NCI-H2107 (cell line): Measurements from ENCODE around the gene KCNG4.
"Not testable (repeated sequence)": the region's sequence is repeated elsewhere in the genome, so short reads cannot be mapped to it uniquely, and the experiment has no call there.

Experiments used
- DNase-seq: peaks from one replicate; lab custom pipeline; 2025; lab: John Stamatoyannopoulos, UW

KCNG4 gene

GRCh38 chr16:84234321-84235241 lies 5.2 kb downstream of the KCNG4 start:
- DNase-seq: no peak

GRCh38 chr16:84233748-84234147 lies 6.1 kb downstream of the KCNG4 start:
- DNase-seq: no peak

GRCh38 chr16:84232969-84233368 lies 6.8 kb downstream of the KCNG4 start:
- no peak for DNase-seq

GRCh38 chr16:84232060-84232459 lies 7.8 kb downstream of the KCNG4 start:
- DNase-seq: no peak

GRCh38 chr16:84229471-84229870 lies 10.3 kb downstream of the KCNG4 start:
- DNase-seq: no peak

GRCh38 chr16:84228256-84228838 lies 11.5 kb downstream of the KCNG4 start:
- DNase-seq: no peak

GRCh38 chr16:84227548-84227947 lies 12.3 kb downstream of the KCNG4 start:
- no peak for DNase-seq

- no peak for DNase-seq
Observed at GRCh38 chr16:84226026-84226425, 13.8 kb downstream of the KCNG4 start.

GRCh38 chr16:84225571-84225970 lies 14.2 kb downstream of the KCNG4 start:
- DNase-seq: no peak

- no peak for DNase-seq
Observed at GRCh38 chr16:84225126-84225525, 14.7 kb downstream of the KCNG4 start.

GRCh38 chr16:84224554-84224953 lies 15.3 kb downstream of the KCNG4 start:
- no peak for DNase-seq

GRCh38 chr16:84223456-84223855 lies 16.4 kb downstream of the KCNG4 start:
- DNase-seq: no peak

GRCh38 chr16:84220851-84221250 lies 19.0 kb downstream of the KCNG4 start:
- no peak for DNase-seq

- no peak for DNase-seq
Observed at GRCh38 chr16:84218956-84219355, 20.9 kb downstream of the KCNG4 start.

- DNase-seq: no peak
Observed at GRCh38 chr16:84218176-84218823, 21.5 kb downstream of the KCNG4 start.

- DNase-seq: not testable (repeated sequence)
Observed at GRCh38 chr16:84216144-84216543, 23.7 kb downstream of the KCNG4 start.

GRCh38 chr16:84215531-84215930 lies 24.3 kb downstream of the KCNG4 start:
- no peak for DNase-seq

GRCh38 chr16:84214451-84215066 lies 25.3 kb downstream of the KCNG4 start:
- DNase-seq: no peak

GRCh38 chr16:84212631-84213030 lies 27.2 kb downstream of the KCNG4 start:
- DNase-seq: no peak

GRCh38 chr16:84212154-84212553 lies 27.7 kb downstream of the KCNG4 start:
- DNase-seq: no peak

- DNase-seq: no peak
Observed at GRCh38 chr16:84209989-84210388, 29.8 kb downstream of the KCNG4 start.

- DNase-seq: no peak
Observed at GRCh38 chr16:84207879-84208278, 31.9 kb downstream of the KCNG4 start.

GRCh38 chr16:84207251-84207650 lies 32.6 kb downstream of the KCNG4 start:
- no peak for DNase-seq
